Activated naive CD8-positive, alpha-beta T cell (primary cell): Measurements from ENCODE around the gene GPC6.

Experiments used
- H3K27ac Mint-ChIP-seq: one replicate; pipeline ENCODE4 v1.8.0; 2021; ENCODE audit warnings: mixed read lengths
- H3K27me3 Mint-ChIP-seq: one replicate; pipeline ENCODE4 v1.8.0; 2021; ENCODE audit warnings: mixed read lengths
- H3K36me3 Mint-ChIP-seq: one replicate; pipeline ENCODE4 v1.8.0; 2021; ENCODE audit warnings: mixed read lengths
- H3K4me1 Mint-ChIP-seq: one replicate; pipeline ENCODE4 v1.8.0; 2021; ENCODE audit warnings: low read depth, mixed read lengths
- H3K4me3 Mint-ChIP-seq: one replicate; pipeline ENCODE4 v1.8.0; 2021; ENCODE audit warnings: mild to moderate bottlenecking, mixed read lengths
- H3K9me3 Mint-ChIP-seq: one replicate; pipeline ENCODE4 v1.8.0; 2021; ENCODE audit warnings: low read depth, mixed read lengths

GPC6 gene

GRCh38 chr13:93244918-93245280 lies 18.3 kb downstream of the GPC6 start:
- no peak overlapping the region for H3K27ac Mint-ChIP-seq
- no peaks in the 10 kb centered on the region for H3K36me3 Mint-ChIP-seq
- no peak overlapping the region for H3K4me3 Mint-ChIP-seq
- peaks cover 13% of the 10 kb centered on the region for H3K27me3 Mint-ChIP-seq
- H3K4me1 Mint-ChIP-seq, result peaks cover 5% of the 10 kb centered on the region
- no peaks in the 10 kb centered on the region for H3K9me3 Mint-ChIP-seq

GRCh38 chr13:93246069-93246468 lies 19.5 kb downstream of the GPC6 start:
- no peak overlapping the region for H3K4me3 Mint-ChIP-seq
- peaks cover 5% of the 10 kb centered on the region for H3K4me1 Mint-ChIP-seq
- H3K36me3 Mint-ChIP-seq, result no peaks in the 10 kb centered on the region
- peaks cover 15% of the 10 kb centered on the region for H3K27me3 Mint-ChIP-seq
- no peak overlapping the region for H3K27ac Mint-ChIP-seq
- H3K9me3 Mint-ChIP-seq, result no peaks in the 10 kb centered on the region

- Mint-ChIP-seq H3K4me1 (peaks cover 5% of the 10 kb centered on the region), H3K27me3 (peaks cover 7% of the 10 kb centered on the region), H3K36me3 (no peaks in the 10 kb centered on the region), H3K4me3 (no peak overlapping the region), H3K9me3 (no peaks in the 10 kb centered on the region), H3K27ac (no peak overlapping the region)
Observed at GRCh38 chr13:93248627-93249047, 22.0 kb downstream of the GPC6 start.

GRCh38 chr13:93249364-93250306 lies 23.0 kb downstream of the GPC6 start:
- Mint-ChIP-seq H3K27ac (no peak overlapping the region), H3K9me3 (no peaks in the 10 kb centered on the region), H3K36me3 (no peaks in the 10 kb centered on the region), H3K27me3 (peaks cover 5% of the 10 kb centered on the region), H3K4me3 (no peak overlapping the region), H3K4me1 (peaks cover 2% of the 10 kb centered on the region)

- no peaks in the 10 kb centered on the region for H3K4me1 Mint-ChIP-seq
- H3K4me3 Mint-ChIP-seq, result no peak overlapping the region
- peaks cover 3% of the 10 kb centered on the region for H3K27me3 Mint-ChIP-seq
- H3K9me3 Mint-ChIP-seq, result no peaks in the 10 kb centered on the region
- no peak overlapping the region for H3K27ac Mint-ChIP-seq
- H3K36me3 Mint-ChIP-seq, result no peaks in the 10 kb centered on the region
Observed at GRCh38 chr13:93254775-93255174, 28.2 kb downstream of the GPC6 start.

GRCh38 chr13:93256998-93257397 lies 30.4 kb downstream of the GPC6 start:
- Mint-ChIP-seq H3K4me3 (no peak overlapping the region), H3K4me1 (no peaks in the 10 kb centered on the region), H3K27ac (no peak overlapping the region), H3K9me3 (no peaks in the 10 kb centered on the region), H3K36me3 (no peaks in the 10 kb centered on the region), H3K27me3 (no peaks in the 10 kb centered on the region)

GRCh38 chr13:93259527-93260080 lies 33.0 kb downstream of the GPC6 start:
- no peaks in the 10 kb centered on the region for H3K4me1 Mint-ChIP-seq
- peaks cover 1% of the 10 kb centered on the region for H3K27me3 Mint-ChIP-seq
- no peaks in the 10 kb centered on the region for H3K36me3 Mint-ChIP-seq
- H3K4me3 Mint-ChIP-seq, result no peak overlapping the region
- H3K9me3 Mint-ChIP-seq, result no peaks in the 10 kb centered on the region
- H3K27ac Mint-ChIP-seq, result no peak overlapping the region

GRCh38 chr13:93260591-93260990 lies 34.0 kb downstream of the GPC6 start:
- Mint-ChIP-seq H3K36me3 (no peaks in the 10 kb centered on the region), H3K4me3 (no peak overlapping the region), H3K27me3 (peaks cover 1% of the 10 kb centered on the region), H3K9me3 (no peaks in the 10 kb centered on the region), H3K27ac (no peak overlapping the region), H3K4me1 (no peaks in the 10 kb centered on the region)

GRCh38 chr13:93262729-93263345 lies 36.2 kb downstream of the GPC6 start:
- H3K9me3 Mint-ChIP-seq, result no peaks in the 10 kb centered on the region
- H3K36me3 Mint-ChIP-seq, result no peaks in the 10 kb centered on the region
- H3K4me1 Mint-ChIP-seq, result no peaks in the 10 kb centered on the region
- H3K27ac Mint-ChIP-seq, result no peak overlapping the region
- no peak overlapping the region for H3K4me3 Mint-ChIP-seq
- peaks cover 1% of the 10 kb centered on the region for H3K27me3 Mint-ChIP-seq

- Mint-ChIP-seq H3K27ac (no peak overlapping the region), H3K4me1 (no peaks in the 10 kb centered on the region), H3K36me3 (no peaks in the 10 kb centered on the region), H3K27me3 (peaks cover 1% of the 10 kb centered on the region), H3K9me3 (no peaks in the 10 kb centered on the region), H3K4me3 (no peak overlapping the region)
Observed at GRCh38 chr13:93264876-93265275, 38.3 kb downstream of the GPC6 start.

GRCh38 chr13:93265800-93266199 lies 39.2 kb downstream of the GPC6 start:
- Mint-ChIP-seq H3K27me3 (peaks cover 1% of the 10 kb centered on the region), H3K4me1 (no peaks in the 10 kb centered on the region), H3K36me3 (no peaks in the 10 kb centered on the region), H3K9me3 (no peaks in the 10 kb centered on the region), H3K27ac (no peak overlapping the region), H3K4me3 (no peak overlapping the region)

- H3K27me3 Mint-ChIP-seq, result peaks cover 1% of the 10 kb centered on the region
- no peak overlapping the region for H3K27ac Mint-ChIP-seq
- no peak overlapping the region for H3K4me3 Mint-ChIP-seq
- H3K9me3 Mint-ChIP-seq, result no peaks in the 10 kb centered on the region
- H3K4me1 Mint-ChIP-seq, result no peaks in the 10 kb centered on the region
- no peaks in the 10 kb centered on the region for H3K36me3 Mint-ChIP-seq
Observed at GRCh38 chr13:93266681-93267080, 40.1 kb downstream of the GPC6 start.

GRCh38 chr13:93268327-93269028 lies 41.9 kb downstream of the GPC6 start:
- Mint-ChIP-seq H3K4me3 (no peak overlapping the region), H3K9me3 (no peaks in the 10 kb centered on the region), H3K36me3 (no peaks in the 10 kb centered on the region), H3K27me3 (no peaks in the 10 kb centered on the region), H3K4me1 (no peaks in the 10 kb centered on the region), H3K27ac (no peak overlapping the region)

GRCh38 chr13:93270769-93271742 lies 44.4 kb downstream of the GPC6 start:
- Mint-ChIP-seq H3K27ac (no peak overlapping the region), H3K27me3 (no peaks in the 10 kb centered on the region), H3K4me3 (no peak overlapping the region), H3K9me3 (no peaks in the 10 kb centered on the region), H3K4me1 (no peaks in the 10 kb centered on the region), H3K36me3 (no peaks in the 10 kb centered on the region)
